ENCODE measurements around the gene DNAJC6. TPM values are rescaled to one million over a fixed set of nuclear protein-coding genes. Genes with fewer than 3 reads are reported as not detected.

The DNAJC6 gene
- total and polyA plus RNA-seq, 10 donors = 0.20 to 9.7 (median 5.7) TPM

GRCh38 chr1:65341381-65341780 is 32.0 kb downstream of the DNAJC6 start:
- H3K4me3 ChIP-seq = no peak overlapping the region
- no peaks in the 10 kb centered on the region for H3K9me3 ChIP-seq
- no peaks in the 10 kb centered on the region for H3K36me3 ChIP-seq
- no peak overlapping the region for H3K27ac ChIP-seq
- no peak for TF ChIP-seq POLR2A (IDR thresholded peaks at IDR 0.05)
- intact Hi-C loops (cut with DNase I; ENCODE audit: low total_unique reads) = no loop called here
- 65 to 94% (median 74%) methylated on average over 1 of the region's 1 CpG for WGBS, 5 donors
- H3K27me3 ChIP-seq (replicated peaks in 1 of 7) = no peaks in the 10 kb centered on the region
- no peaks in the 10 kb centered on the region for H3K4me1 ChIP-seq
- no peak for DNase-seq

GRCh38 chr1:65343286-65343685 is 33.9 kb downstream of the DNAJC6 start:
- intact Hi-C loops (cut with DNase I; ENCODE audit: low total_unique reads) = no loop called here
- DNase-seq = no peak
- WGBS, 5 donors = 76 to 85% (median 83%) methylated on average over 3 of the region's 3 CpGs

GRCh38 chr1:65344171-65344814 is 35.0 kb downstream of the DNAJC6 start:
- 65 to 78% (median 72%) methylated on average over 3 of the region's 3 CpGs for WGBS, 5 donors

More at GRCh38 chr1:65343286-65343685, 33.9 kb downstream of the DNAJC6 start:
- H3K4me3 ChIP-seq = no peak overlapping the region
- TF ChIP-seq POLR2A (IDR thresholded peaks at IDR 0.05) = no peak
- TF ChIP-seq POLR2AphosphoS5 (IDR thresholded peaks at IDR 0.05) = no peak
- no peak for TF ChIP-seq CTCF (IDR thresholded peaks at IDR 0.05 in 8 of 11, conservative IDR thresholded peaks at IDR 0.05 in 3 of 11)
- H3K4me1 ChIP-seq = no peaks in the 10 kb centered on the region
- H3K36me3 ChIP-seq = no peaks in the 10 kb centered on the region
- H3K9me3 ChIP-seq = no peaks in the 10 kb centered on the region
- H3K27me3 ChIP-seq (replicated peaks in 1 of 7) = no peaks in the 10 kb centered on the region
- H3K27ac ChIP-seq = no peak overlapping the region

GRCh38 chr1:65346190-65346589 is 36.8 kb downstream of the DNAJC6 start:
- no peaks in the 10 kb centered on the region for H3K4me1 ChIP-seq
- H3K27me3 ChIP-seq (replicated peaks in 1 of 7) = no peaks in the 10 kb centered on the region
- no peak overlapping the region for H3K27ac ChIP-seq
- no peak for DNase-seq
- WGBS, 5 donors = 84 to 93% (median 86%) methylated on average over 2 of the region's 2 CpGs
- intact Hi-C loops (cut with DNase I; ENCODE audit: low total_unique reads) = no loop called here
- no peaks in the 10 kb centered on the region for H3K9me3 ChIP-seq
- no peaks in the 10 kb centered on the region for H3K36me3 ChIP-seq
- TF ChIP-seq POLR2A (IDR thresholded peaks at IDR 0.05) = no peak
- TF ChIP-seq CTCF (IDR thresholded peaks at IDR 0.05 in 8 of 11, conservative IDR thresholded peaks at IDR 0.05 in 3 of 11) = no peak
- no peak for TF ChIP-seq POLR2AphosphoS5 (IDR thresholded peaks at IDR 0.05)
- no peak overlapping the region for H3K4me3 ChIP-seq

More at GRCh38 chr1:65344171-65344814, 35.0 kb downstream of the DNAJC6 start:
- TF ChIP-seq CTCF (IDR thresholded peaks at IDR 0.05 in 8 of 11, conservative IDR thresholded peaks at IDR 0.05 in 3 of 11) (no peak), POLR2A (IDR thresholded peaks at IDR 0.05) (no peak), POLR2AphosphoS5 (IDR thresholded peaks at IDR 0.05) (no peak)
- H3K9me3 ChIP-seq = no peaks in the 10 kb centered on the region
- no peak overlapping the region for H3K4me3 ChIP-seq
- intact Hi-C loops (cut with DNase I; ENCODE audit: low total_unique reads) = no loop called here
- no peaks in the 10 kb centered on the region for H3K36me3 ChIP-seq
- no peak overlapping the region for H3K27ac ChIP-seq
- DNase-seq = no peak
- no peaks in the 10 kb centered on the region for H3K27me3 ChIP-seq (replicated peaks in 1 of 7)
- no peaks in the 10 kb centered on the region for H3K4me1 ChIP-seq

Data from spleen (tissue), 11 donors.